Mucosa of descending colon (tissue), 3 donors: ENCODE data around the gene GABARAPL1. TPM values are rescaled to one million over a fixed set of nuclear protein-coding genes. Genes with fewer than 3 reads are reported as not detected.

Experiments
- ATAC-seq: fragments of 200-7000 bp; cut with Tn5 transposase; one replicate; pipeline ENCODE4 v1.9.1; 2020; ENCODE audit warnings: mild to moderate bottlenecking, moderate library complexity
- DNase-seq, 3 donors: peaks; one replicate each; pipeline ENCODE4 v3.0.0-alpha.2; 2020
- H3K36me3 ChIP-seq: fragments of 200-600 bp; one replicate; pipeline ENCODE4 v1.8.0; 2021; ENCODE audit warnings: low read depth, mild to moderate bottlenecking
- H3K4me1 ChIP-seq: fragments of 200-600 bp; one replicate; pipeline ENCODE4 v1.8.0; 2021; ENCODE audit warnings: low read depth, mild to moderate bottlenecking
- H3K4me3 ChIP-seq: fragments of 200-600 bp; one replicate; pipeline ENCODE4 v1.8.0; 2021; ENCODE audit warnings: mild to moderate bottlenecking
- H3K9me3 ChIP-seq: fragments of 200-600 bp; one replicate; pipeline ENCODE4 v1.8.0; 2021; ENCODE audit warnings: mild to moderate bottlenecking
- CTCF ChIP-seq: fragments of 200-600 bp; IDR thresholded peaks from one replicate; pipeline ENCODE4 v1.8.0; 2022; ENCODE audit warnings: antibody characterized with exemption, mild to moderate bottlenecking
- intact Hi-C, 2 donors: fragments of 100-400 bp; cut with DNase I in 1 of 2; cut with micrococcal nuclease in 1 of 2; formaldehyde crosslinking; loops; one replicate each; pipeline versions ENCODE4 v1.11.0 to v1.11.1; 2022; cut with DNase I, micrococcal nuclease
- total RNA-seq, 3 donors: library from RNA; stranded (reverse); fragmentation: NEBNext Ultra II Directional in 2 of 3; extraction: Animal tissue kit (Norgen Biotek cat#: 25700) in 2 of 3; gene quantifications; one replicate each; pipeline versions ENCODE4 v1.2.1 to v1.2.4, GENCODE V29; 2021 to 2023
- donor health status: DM: no; HTN: no; CAD: no; lungs with moderate emphysema.
- donor health status: DM: no; HTN: no; CAD: no.
- donor health status: DM: no; HTN: yes; CAD: no.

GABARAPL1 gene
- total RNA-seq, 3 donors from 2014 or later = 34.4 to 93.4 (median 41.0) TPM

- DNase-seq (no peak), ATAC-seq (no peak)
- intact Hi-C loops = no loop called here
- Histone ChIP-seq H3K4me1 (no peaks in the 10 kb centered on the region), H3K9me3 (no peaks in the 10 kb centered on the region), H3K4me3 (no peak overlapping the region), H3K36me3 (no peaks in the 10 kb centered on the region)
- TF ChIP-seq CTCF = no peak
Observed at GRCh38 chr12:10241290-10241689, 28.6 kb downstream of the GABARAPL1 start.

- Histone ChIP-seq H3K36me3 (no peaks in the 10 kb centered on the region), H3K4me1 (no peaks in the 10 kb centered on the region), H3K9me3 (no peaks in the 10 kb centered on the region), H3K4me3 (no peak overlapping the region)
- DNase-seq (no peak), ATAC-seq (no peak)
- TF ChIP-seq CTCF = no peak
- intact Hi-C loops = no loop called here
Observed at GRCh38 chr12:10241727-10242126, 29.1 kb downstream of the GABARAPL1 start.

GRCh38 chr12:10242539-10242938 is 29.9 kb downstream of the GABARAPL1 start:
- intact Hi-C loops = no loop called here
- no peak for TF ChIP-seq CTCF
- Histone ChIP-seq H3K9me3 (no peaks in the 10 kb centered on the region), H3K36me3 (no peaks in the 10 kb centered on the region), H3K4me3 (no peak overlapping the region), H3K4me1 (no peaks in the 10 kb centered on the region)
- no peak for ATAC-seq
- no peak for DNase-seq

- TF ChIP-seq CTCF = no peak
- no peak overlapping the region for H3K4me3 ChIP-seq
- ATAC-seq (peak; percentile 26), DNase-seq (peak in 1 of 3 donors; percentile 16)
- intact Hi-C loops = no loop called here
- no peaks in the 10 kb centered on the region for H3K9me3 ChIP-seq
- H3K36me3 ChIP-seq = no peaks in the 10 kb centered on the region
- H3K4me1 ChIP-seq = no peaks in the 10 kb centered on the region
Observed at GRCh38 chr12:10243818-10244520, 31.3 kb downstream of the GABARAPL1 start.

DNA sequence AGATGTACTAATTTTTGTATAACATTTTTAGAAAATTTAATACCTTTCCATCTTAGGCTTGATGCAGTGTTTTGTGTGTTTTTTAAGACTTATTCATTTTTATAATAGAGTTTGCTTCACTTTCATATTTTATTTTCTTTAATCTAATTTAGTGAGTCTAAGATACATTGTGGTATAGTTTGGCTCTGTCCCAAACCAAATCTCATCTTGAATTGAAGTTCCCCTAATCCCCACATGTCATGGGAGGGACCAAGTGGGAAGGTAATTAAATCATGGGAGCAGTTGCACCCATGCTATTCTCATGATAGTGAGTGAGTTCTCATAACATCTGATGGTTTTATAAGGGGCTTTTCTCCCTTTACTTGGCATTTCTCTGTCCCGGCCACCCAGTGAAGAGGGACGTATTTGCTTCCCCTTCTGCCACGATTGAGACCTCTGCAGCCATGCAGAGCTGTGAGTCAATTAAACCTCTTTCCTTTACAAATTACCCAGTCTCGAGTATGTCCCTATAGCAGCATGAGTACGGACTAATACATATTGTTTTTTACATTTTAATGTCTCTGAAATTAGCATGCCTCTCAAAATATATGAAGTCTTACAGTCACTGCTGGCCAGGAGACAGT is 34.9 kb downstream of the GABARAPL1 start:
- Histone ChIP-seq H3K9me3 (no peaks in the 10 kb centered on the region), H3K4me3 (no peak overlapping the region), H3K36me3 (no peaks in the 10 kb centered on the region), H3K4me1 (no peaks in the 10 kb centered on the region)
- intact Hi-C loops = no loop called here
- ATAC-seq = no peak
- TF ChIP-seq CTCF = no peak
- DNase-seq = no peak
